T-helper 1 cell treated with Interleukin-12 subunit alpha and Interleukin-12 subunit beta and Interleukin-4 antibody, amounts not matched to agents 30 μg/mL and 1 μg/mL, for 36 hours (primary cell): Measurements from ENCODE around the gene C2CD5.
"Not testable (repeated sequence)": the region's sequence is repeated elsewhere in the genome, so short reads cannot be mapped to it uniquely, and the experiment has no call there.

Experiments
- H3K27ac Mint-ChIP-seq: one replicate; pipeline ENCODE4 v1.8.0; 2021; ENCODE audit warnings: mild to moderate bottlenecking, mixed read lengths
- H3K27me3 Mint-ChIP-seq: one replicate; pipeline ENCODE4 v1.8.0; 2021; ENCODE audit warnings: low read depth, mixed read lengths
- H3K36me3 Mint-ChIP-seq: one replicate; pipeline ENCODE4 v1.8.0; 2021; ENCODE audit warnings: low read depth, mixed read lengths
- H3K4me1 Mint-ChIP-seq: one replicate; pipeline ENCODE4 v1.8.0; 2021; ENCODE audit warnings: low read depth, mixed read lengths
- H3K4me3 Mint-ChIP-seq: one replicate; pipeline ENCODE4 v1.8.0; 2021; ENCODE audit warnings: mild to moderate bottlenecking, moderate library complexity, mixed read lengths
- H3K9me3 Mint-ChIP-seq: one replicate; pipeline ENCODE4 v1.8.0; 2021; ENCODE audit warnings: mixed read lengths

C2CD5 gene

GRCh38 chr12:22544038-22544979, at the start of gene C2CD5:
C2CD5 (minus strand) TSS chr12:22544542; CDS start chr12:22544150, 392 bp downstream.
- Mint-ChIP-seq H3K4me3 (peak within 1 kb of the TSS; percentile 93), H3K36me3 (peaks cover 22% of the 10 kb centered on the region), H3K27me3 (peaks cover 14% of the 10 kb centered on the region), H3K4me1 (peaks cover 33% of the 10 kb centered on the region), H3K27ac (peak within 1 kb of the TSS; percentile 92), H3K9me3 (no peaks in the 10 kb centered on the region)

GRCh38 chr12:22593864-22594263, 49.5 kb upstream of the C2CD5 start:
- Mint-ChIP-seq H3K27me3 (no peaks in the 10 kb centered on the region), H3K4me1 (peaks cover 2% of the 10 kb centered on the region), H3K27ac (no peak overlapping the region), H3K9me3 (no peaks in the 10 kb centered on the region), H3K36me3 (no peaks in the 10 kb centered on the region), H3K4me3 (no peak overlapping the region)

- Mint-ChIP-seq H3K4me3 (no peak overlapping the region), H3K27ac (no peak overlapping the region), H3K36me3 (no peaks in the 10 kb centered on the region), H3K9me3 (no peaks in the 10 kb centered on the region), H3K27me3 (no peaks in the 10 kb centered on the region), H3K4me1 (no peaks in the 10 kb centered on the region)
Observed at GRCh38 chr12:22588817-22589216, 44.5 kb upstream of the C2CD5 start.

- Mint-ChIP-seq H3K27ac (no peak overlapping the region), H3K9me3 (no peaks in the 10 kb centered on the region), H3K4me3 (no peak overlapping the region), H3K4me1 (no peaks in the 10 kb centered on the region), H3K36me3 (no peaks in the 10 kb centered on the region), H3K27me3 (no peaks in the 10 kb centered on the region)
Observed at GRCh38 chr12:22578328-22578727, 34.0 kb upstream of the C2CD5 start.

- Mint-ChIP-seq H3K36me3 (no peaks in the 10 kb centered on the region), H3K4me1 (no peaks in the 10 kb centered on the region), H3K4me3 (no peak overlapping the region), H3K27ac (no peak overlapping the region), H3K27me3 (no peaks in the 10 kb centered on the region), H3K9me3 (no peaks in the 10 kb centered on the region)
Observed at GRCh38 chr12:22577667-22578066, 33.3 kb upstream of the C2CD5 start.

- H3K27me3 Mint-ChIP-seq, result no peaks in the 10 kb centered on the region
- no peak overlapping the region for H3K4me3 Mint-ChIP-seq
- H3K36me3 Mint-ChIP-seq, result no peaks in the 10 kb centered on the region
- no peak overlapping the region for H3K27ac Mint-ChIP-seq
- no peaks in the 10 kb centered on the region for H3K9me3 Mint-ChIP-seq
- no peaks in the 10 kb centered on the region for H3K4me1 Mint-ChIP-seq
Observed at GRCh38 chr12:22576473-22576872, 32.1 kb upstream of the C2CD5 start.

GRCh38 chr12:22576065-22576464, 31.7 kb upstream of the C2CD5 start:
- Mint-ChIP-seq H3K36me3 (no peaks in the 10 kb centered on the region), H3K4me1 (no peaks in the 10 kb centered on the region), H3K9me3 (no peaks in the 10 kb centered on the region), H3K27ac (no peak overlapping the region), H3K4me3 (no peak overlapping the region), H3K27me3 (no peaks in the 10 kb centered on the region)

- H3K27me3 Mint-ChIP-seq, result no peaks in the 10 kb centered on the region
- no peak overlapping the region for H3K4me3 Mint-ChIP-seq
- H3K36me3 Mint-ChIP-seq, result no peaks in the 10 kb centered on the region
- no peak overlapping the region for H3K27ac Mint-ChIP-seq
- H3K4me1 Mint-ChIP-seq, result peaks cover under 1% of the 10 kb centered on the region
- no peaks in the 10 kb centered on the region for H3K9me3 Mint-ChIP-seq
Observed at GRCh38 chr12:22574921-22575320, 30.6 kb upstream of the C2CD5 start.

- no peaks in the 10 kb centered on the region for H3K36me3 Mint-ChIP-seq
- H3K27ac Mint-ChIP-seq, result no peak overlapping the region
- no peaks in the 10 kb centered on the region for H3K9me3 Mint-ChIP-seq
Observed at GRCh38 chr12:22573181-22573580, 28.8 kb upstream of the C2CD5 start.

GRCh38 chr12:22569253-22569652, 24.9 kb upstream of the C2CD5 start:
- Mint-ChIP-seq H3K4me3 (no peak overlapping the region), H3K27me3 (peaks cover under 1% of the 10 kb centered on the region), H3K27ac (no peak overlapping the region), H3K36me3 (no peaks in the 10 kb centered on the region), H3K4me1 (peaks cover 4% of the 10 kb centered on the region), H3K9me3 (no peaks in the 10 kb centered on the region)

More at GRCh38 chr12:22573181-22573580, 28.8 kb upstream of the C2CD5 start:
- H3K4me1 Mint-ChIP-seq, result peaks cover 4% of the 10 kb centered on the region
- no peaks in the 10 kb centered on the region for H3K27me3 Mint-ChIP-seq
- no peak overlapping the region for H3K4me3 Mint-ChIP-seq

- no peak overlapping the region for H3K27ac Mint-ChIP-seq
- H3K4me1 Mint-ChIP-seq, result no peaks in the 10 kb centered on the region
- no peaks in the 10 kb centered on the region for H3K9me3 Mint-ChIP-seq
- no peaks in the 10 kb centered on the region for H3K36me3 Mint-ChIP-seq
- no peak overlapping the region for H3K4me3 Mint-ChIP-seq
- peaks cover 7% of the 10 kb centered on the region for H3K27me3 Mint-ChIP-seq
Observed at GRCh38 chr12:22562036-22563028, 18.0 kb upstream of the C2CD5 start.

- H3K27ac Mint-ChIP-seq, H3K36me3 Mint-ChIP-seq, H3K4me1 Mint-ChIP-seq, H3K9me3 Mint-ChIP-seq, H3K4me3 Mint-ChIP-seq: not testable (repeated sequence)
- peaks cover 13% of the 10 kb centered on the region for H3K27me3 Mint-ChIP-seq
Observed at GRCh38 chr12:22554750-22555149, 10.4 kb upstream of the C2CD5 start.

- H3K9me3 Mint-ChIP-seq, result peaks cover 10% of the 10 kb centered on the region
- no peak overlapping the region for H3K27ac Mint-ChIP-seq
- H3K27me3 Mint-ChIP-seq, result peaks cover 27% of the 10 kb centered on the region
- no peaks in the 10 kb centered on the region for H3K36me3 Mint-ChIP-seq
- H3K4me1 Mint-ChIP-seq, result no peaks in the 10 kb centered on the region
- H3K4me3 Mint-ChIP-seq, result no peak overlapping the region
Observed at GRCh38 chr12:22551624-22552023, 7.3 kb upstream of the C2CD5 start.

GRCh38 chr12:22545255-22545654, 913 bp upstream of the C2CD5 start:
- H3K4me3 Mint-ChIP-seq, result peak overlapping the region; percentile 55

More at GRCh38 chr12:22545255-22545654, 913 bp upstream of the C2CD5 start:
- no peaks in the 10 kb centered on the region for H3K9me3 Mint-ChIP-seq
- H3K4me1 Mint-ChIP-seq, result peaks cover 31% of the 10 kb centered on the region
- peaks cover 14% of the 10 kb centered on the region for H3K27me3 Mint-ChIP-seq
- H3K36me3 Mint-ChIP-seq, result peaks cover 19% of the 10 kb centered on the region
- peak overlapping the region; percentile 65 for H3K27ac Mint-ChIP-seq
